ENCODE data around the gene TEN1.

- no peak for TF ChIP-seq YY1 (IDR thresholded peaks at IDR 0.05; ENCODE audit: insufficient read depth, insufficient read length)
- no peak for TF ChIP-seq ZNF274 (IDR thresholded peaks at IDR 0.05; ENCODE audit: low read depth, low read length)
- TF ChIP-seq SUZ12 (IDR thresholded peaks at IDR 0.05; ENCODE audit: extremely low read depth, insufficient read depth, insufficient read length), result no peak
Measured at GRCh38 chr17:76022973-76023899, 44.2 kb downstream of the TEN1 start.
